ENCODE results near the gene SNX9. TPM values are rescaled to one million over a fixed set of nuclear protein-coding genes. Genes with fewer than 3 reads are reported as not detected.

Gene SNX9
- polyA plus RNA-seq, 1 donor (not counting 4 experiments of a cell fraction or from before 2014, with no cell fraction given) = 37.8 TPM

DNA sequence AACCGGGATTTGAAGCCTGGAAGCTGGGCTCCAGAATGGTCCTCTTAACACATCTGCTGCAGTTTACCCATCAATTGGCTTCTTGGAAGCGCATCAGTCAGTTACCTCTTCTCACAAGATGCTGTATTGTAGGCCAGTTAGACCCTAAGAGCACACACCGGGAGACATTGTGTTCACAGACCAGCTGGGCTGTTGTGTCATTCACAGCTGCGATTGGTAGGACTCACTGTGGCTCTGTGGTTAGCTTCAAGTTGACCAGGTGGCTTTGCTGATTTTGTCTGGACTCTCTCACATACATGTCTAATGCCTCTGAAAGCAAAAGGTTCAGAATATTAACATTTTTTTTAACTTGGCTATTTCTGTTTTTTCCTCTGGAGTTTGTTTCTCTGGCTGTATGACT is 64.8 kb downstream of the SNX9 start:
- no peak overlapping the region for H3K4me2 ChIP-seq (ENCODE audit: control insufficient read depth, extremely low read depth, insufficient read depth, low read depth, low read length)
- H4K20me1 ChIP-seq (ENCODE audit: control insufficient read depth, extremely low read depth, insufficient read depth, low read length) = no peaks in the 10 kb centered on the region
- H3K4me3 ChIP-seq (ENCODE audit: control insufficient read depth in 2 of 3, extremely low read depth in 1 of 3, insufficient read depth in 2 of 3, low read depth in 1 of 3, low read length in 3 of 3) = no peak overlapping the region
- no peaks in the 10 kb centered on the region for H3K27me3 ChIP-seq (ENCODE audit: control insufficient read depth, extremely low read depth, insufficient read depth, low read length)
- peaks cover 15 to 20% of the 10 kb centered on the region in 2 experiments for H3K36me3 ChIP-seq (ENCODE audit: control insufficient read depth in 2 of 2, extremely low read depth in 1 of 2, insufficient read depth in 2 of 2, low read length in 2 of 2)
- DNase-seq (ENCODE audit: low read depth, low spot score) = no peak
- no peak for FAIRE-seq
- H3K79me2 ChIP-seq (ENCODE audit: control insufficient read depth, insufficient read depth, low read length) = peaks cover 4% of the 10 kb centered on the region
- no peak for TF ChIP-seq EZH2 (IDR thresholded peaks at IDR 0.05; ENCODE audit: low read length)
- TF ChIP-seq, protein P1, sequence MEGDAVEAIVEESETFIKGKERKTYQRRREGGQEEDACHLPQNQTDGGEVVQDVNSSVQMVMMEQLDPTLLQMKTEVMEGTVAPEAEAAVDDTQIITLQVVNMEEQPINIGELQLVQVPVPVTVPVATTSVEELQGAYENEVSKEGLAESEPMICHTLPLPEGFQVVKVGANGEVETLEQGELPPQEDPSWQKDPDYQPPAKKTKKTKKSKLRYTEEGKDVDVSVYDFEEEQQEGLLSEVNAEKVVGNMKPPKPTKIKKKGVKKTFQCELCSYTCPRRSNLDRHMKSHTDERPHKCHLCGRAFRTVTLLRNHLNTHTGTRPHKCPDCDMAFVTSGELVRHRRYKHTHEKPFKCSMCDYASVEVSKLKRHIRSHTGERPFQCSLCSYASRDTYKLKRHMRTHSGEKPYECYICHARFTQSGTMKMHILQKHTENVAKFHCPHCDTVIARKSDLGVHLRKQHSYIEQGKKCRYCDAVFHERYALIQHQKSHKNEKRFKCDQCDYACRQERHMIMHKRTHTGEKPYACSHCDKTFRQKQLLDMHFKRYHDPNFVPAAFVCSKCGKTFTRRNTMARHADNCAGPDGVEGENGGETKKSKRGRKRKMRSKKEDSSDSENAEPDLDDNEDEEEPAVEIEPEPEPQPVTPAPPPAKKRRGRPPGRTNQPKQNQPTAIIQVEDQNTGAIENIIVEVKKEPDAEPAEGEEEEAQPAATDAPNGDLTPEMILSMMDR (optimal IDR thresholded peaks at IDR 0.05 in 1 of 3, IDR thresholded peaks at IDR 0.05 in 1 of 3, conservative IDR thresholded peaks at IDR 0.05 in 1 of 3; ENCODE audit: extremely low read depth in 1 of 3, insufficient read depth in 2 of 3, low read length in 3 of 3) = no peak
- H3K9me1 ChIP-seq (ENCODE audit: control insufficient read depth, extremely low read depth, insufficient read depth, low read length) = no peaks in the 10 kb centered on the region
- no peak overlapping the region for H3K9ac ChIP-seq (ENCODE audit: control insufficient read depth, extremely low read depth, insufficient read depth, low read length)
- H3K4me1 ChIP-seq (ENCODE audit: control insufficient read depth, extremely low read depth, insufficient read depth, low read length) = no peaks in the 10 kb centered on the region
- dilution Hi-C loops (cut with MboI; ENCODE audit: extremely low pct_ligation_motif_present, low sequenced_read_pairs) = no loop called here
- H2AFZ ChIP-seq (ENCODE audit: control insufficient read depth, low read length) = no peak overlapping the region
- no peak overlapping the region for H3K27ac ChIP-seq (ENCODE audit: control insufficient read depth, insufficient read depth, low read length)
- H3K9me3 ChIP-seq (ENCODE audit: control insufficient read depth, low read depth, low read length) = no peaks in the 10 kb centered on the region

DNA sequence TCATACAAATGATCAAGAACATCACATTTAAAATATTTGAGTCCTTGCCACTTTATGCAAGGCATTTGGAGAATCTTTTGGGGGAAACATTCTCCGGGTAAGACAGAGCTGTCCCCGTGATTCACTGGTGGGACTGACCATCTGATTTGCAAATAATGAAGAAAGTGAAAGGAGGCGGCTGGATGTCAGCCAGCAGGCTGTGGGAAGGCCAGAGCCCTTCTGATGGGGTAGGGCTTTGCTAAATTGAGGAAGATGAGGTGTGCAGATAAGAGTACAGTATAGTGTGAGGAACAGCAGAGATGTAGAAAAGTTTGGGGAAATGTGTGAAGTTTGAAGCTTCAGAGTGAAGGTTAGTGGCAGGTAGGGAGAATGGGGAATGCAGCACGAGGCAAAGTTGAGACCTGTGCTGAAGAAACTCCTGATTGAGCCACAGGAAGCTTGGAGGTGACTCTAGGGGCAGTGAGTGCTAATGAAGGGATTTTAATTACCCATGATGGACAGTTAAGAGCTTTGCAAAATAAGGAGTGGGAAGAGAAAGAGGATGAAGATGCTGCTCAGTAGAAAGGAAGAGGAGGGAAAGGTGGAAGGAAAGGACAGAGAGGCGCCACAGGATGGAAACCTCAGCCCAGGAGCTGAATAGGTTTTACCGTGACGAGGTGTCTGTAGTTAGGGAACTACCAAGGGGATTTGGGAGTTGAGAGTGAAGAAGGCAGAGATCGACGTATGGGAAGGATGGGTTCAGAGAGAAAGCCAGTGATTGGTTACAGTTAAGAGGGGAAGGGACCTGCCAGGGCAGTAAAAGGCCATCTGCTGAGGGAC is 68.7 kb downstream of the SNX9 start:
- no peak overlapping the region for H3K4me3 ChIP-seq (ENCODE audit: control insufficient read depth in 2 of 3, extremely low read depth in 1 of 3, insufficient read depth in 2 of 3, low read depth in 1 of 3, low read length in 3 of 3)
- H3K27me3 ChIP-seq (ENCODE audit: control insufficient read depth, extremely low read depth, insufficient read depth, low read length) = no peaks in the 10 kb centered on the region
- no peaks in the 10 kb centered on the region for H3K4me1 ChIP-seq (ENCODE audit: control insufficient read depth, extremely low read depth, insufficient read depth, low read length)
- FAIRE-seq = no peak
- H3K36me3 ChIP-seq (ENCODE audit: control insufficient read depth in 2 of 2, extremely low read depth in 1 of 2, insufficient read depth in 2 of 2, low read length in 2 of 2) = peaks cover 9 to 20% of the 10 kb centered on the region in 2 experiments
- dilution Hi-C loops (cut with MboI; ENCODE audit: extremely low pct_ligation_motif_present, low sequenced_read_pairs) = no loop called here
- no peaks in the 10 kb centered on the region for H4K20me1 ChIP-seq (ENCODE audit: control insufficient read depth, extremely low read depth, insufficient read depth, low read length)
- TF ChIP-seq, protein P1 (optimal IDR thresholded peaks at IDR 0.05 in 1 of 3, IDR thresholded peaks at IDR 0.05 in 1 of 3, conservative IDR thresholded peaks at IDR 0.05 in 1 of 3; ENCODE audit: extremely low read depth in 1 of 3, insufficient read depth in 2 of 3, low read length in 3 of 3) = no peak
- no peak for TF ChIP-seq EZH2 (IDR thresholded peaks at IDR 0.05; ENCODE audit: low read length)
- peaks cover 5% of the 10 kb centered on the region for H3K79me2 ChIP-seq (ENCODE audit: control insufficient read depth, insufficient read depth, low read length)
- H2AFZ ChIP-seq (ENCODE audit: control insufficient read depth, low read length) = no peak overlapping the region
- DNase-seq (ENCODE audit: low read depth, low spot score) = no peak
- no peak overlapping the region for H3K9ac ChIP-seq (ENCODE audit: control insufficient read depth, extremely low read depth, insufficient read depth, low read length)
- no peak overlapping the region for H3K4me2 ChIP-seq (ENCODE audit: control insufficient read depth, extremely low read depth, insufficient read depth, low read depth, low read length)
- no peaks in the 10 kb centered on the region for H3K9me1 ChIP-seq (ENCODE audit: control insufficient read depth, extremely low read depth, insufficient read depth, low read length)
- no peak overlapping the region for H3K27ac ChIP-seq (ENCODE audit: control insufficient read depth, insufficient read depth, low read length)
- no peaks in the 10 kb centered on the region for H3K9me3 ChIP-seq (ENCODE audit: control insufficient read depth, low read depth, low read length)
